Measurements from ENCODE around the gene OR7D4. TPM values are rescaled to one million over a fixed set of nuclear protein-coding genes. Genes with fewer than 3 reads are reported as not detected.
"Not testable (repeated sequence)": the region's sequence is repeated elsewhere in the genome, so short reads cannot be mapped to it uniquely, and the experiment has no call there.

Gene OR7D4
- not detected for total RNA-seq
- long read RNA-seq = 0 reads

DNA sequence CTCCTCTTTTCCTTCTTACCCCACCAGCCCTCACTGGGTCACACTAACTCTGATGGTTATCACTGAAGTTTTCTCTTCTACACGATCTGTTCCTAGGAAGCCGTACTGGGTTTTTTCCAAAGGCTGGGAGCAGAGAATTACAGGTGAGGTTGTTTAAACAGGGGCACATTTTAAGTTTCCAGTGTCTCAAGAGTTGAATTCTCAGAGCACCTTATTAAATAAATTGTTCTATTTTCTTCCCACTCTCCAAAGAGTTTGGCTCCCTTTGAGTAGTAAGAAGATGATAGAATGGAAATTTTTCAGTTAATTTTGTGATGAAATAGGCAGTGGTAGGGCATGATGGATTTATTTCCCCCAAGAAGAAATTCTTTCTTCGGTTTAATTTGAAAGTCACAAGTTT lies at the start of gene OR7D4:
Gene OR7D4 (minus strand): TSS at position 101 of the 400 bp plus-strand sequence. CDS start 4,752 bp downstream, outside the sequence.
- DNase-seq (no peak), ATAC-seq (no peak)
- intact Hi-C loops (cut with DNase I, micrococcal nuclease) = no loop called here

GRCh38 chr19:9251236-9251635 lies 31.8 kb upstream of the OR7D4 start:
- ATAC-seq (no peak), DNase-seq (no peak)
- intact Hi-C loops (cut with DNase I, micrococcal nuclease) = no loop called here

GRCh38 chr19:9250630-9251029 lies 31.2 kb upstream of the OR7D4 start, which contains the start of gene OR7E24:
Gene OR7E24 (plus strand): TSS chr19:9250930. CDS start chr19:9251044, 114 bp downstream.
- DNase-seq = no peak
- intact Hi-C loops (cut with DNase I, micrococcal nuclease) = no loop called here
- ATAC-seq = no peak

- DNase-seq (peak; percentile 36 to 73), ATAC-seq (peak; percentile 67)
- intact Hi-C loops (cut with DNase I, micrococcal nuclease) = no loop called here
Measured at GRCh38 chr19:9205501-9206113, 13.8 kb downstream of the OR7D4 start.

DNA sequence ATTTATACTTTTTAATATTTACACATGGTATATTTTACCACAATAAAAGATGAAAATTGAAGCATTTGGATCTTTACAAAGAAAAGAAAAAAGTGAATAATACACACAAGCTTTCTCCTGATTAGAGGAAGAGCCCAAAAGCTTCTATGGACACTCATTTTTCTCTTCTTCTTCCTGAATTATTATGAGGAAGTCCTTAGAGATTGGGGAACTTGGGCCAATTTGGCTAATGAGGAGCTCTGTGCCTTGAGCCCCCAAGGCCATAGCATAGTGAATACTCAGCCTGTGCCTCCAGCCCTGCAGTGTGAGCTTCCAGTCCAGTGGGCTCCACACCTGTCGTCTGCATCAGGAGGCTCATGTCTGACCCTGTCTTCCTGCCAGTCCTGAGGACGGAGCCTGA lies 21.3 kb downstream of the OR7D4 start:
- intact Hi-C loops (cut with DNase I, micrococcal nuclease); ATAC-seq: not testable (repeated sequence)

GRCh38 chr19:9189535-9189934 lies 29.9 kb downstream of the OR7D4 start:
- no peak for ATAC-seq
- no peak for DNase-seq
- intact Hi-C loops (cut with DNase I, micrococcal nuclease) = no loop called here

More for the DNA sequence above, 21.3 kb downstream of the OR7D4 start:
- not testable (repeated sequence) for DNase-seq

DNA sequence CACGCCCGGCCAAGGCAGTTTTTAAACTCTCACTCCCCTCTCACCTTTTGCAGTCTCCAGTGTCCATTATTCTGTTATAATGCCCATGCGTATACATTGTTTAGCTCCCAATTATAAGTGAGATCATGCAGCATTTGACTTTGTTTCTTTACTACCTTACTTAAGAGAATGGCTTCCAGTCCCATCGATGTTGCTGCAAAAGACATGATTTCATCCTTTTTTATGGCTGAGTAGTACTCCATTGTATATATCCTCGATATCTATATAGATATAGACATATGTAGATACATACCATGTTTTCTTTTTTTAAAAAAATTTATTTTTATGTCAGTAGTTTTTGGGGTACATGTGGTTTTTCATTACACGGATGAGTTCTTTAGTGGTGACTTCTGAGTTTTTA lies 32.2 kb downstream of the OR7D4 start:
- ATAC-seq = no peak

DNA sequence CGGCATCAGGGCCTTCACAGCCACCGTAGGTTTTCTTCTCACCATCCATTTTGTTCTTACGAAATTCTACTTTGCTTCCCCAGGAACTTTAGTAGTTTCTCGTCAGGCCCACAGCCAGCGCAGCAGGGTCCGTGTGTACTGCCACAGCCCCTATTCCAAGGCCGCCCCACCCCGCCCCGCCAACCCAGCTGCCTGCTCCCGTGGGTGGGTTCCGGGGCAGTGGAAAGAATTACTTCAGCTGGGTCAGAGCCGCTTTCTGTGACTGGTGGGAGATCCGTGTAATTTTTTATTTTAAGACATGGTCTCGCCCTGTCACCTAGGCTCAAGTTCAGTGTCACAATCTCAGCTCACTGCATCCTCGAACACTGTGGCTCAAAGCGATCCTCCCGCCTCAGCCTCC lies 36.4 kb downstream of the OR7D4 start:
- ATAC-seq = no peak
- intact Hi-C loops (cut with DNase I, micrococcal nuclease) = no loop called here
- no peak for DNase-seq

More for the DNA sequence above, 32.2 kb downstream of the OR7D4 start:
- no peak for DNase-seq
- intact Hi-C loops (cut with DNase I, micrococcal nuclease) = no loop called here

- no peak for ATAC-seq
- no peak for DNase-seq
- intact Hi-C loops (cut with DNase I, micrococcal nuclease) = no loop called here
Measured at GRCh38 chr19:9178901-9179300, 40.5 kb downstream of the OR7D4 start, which contains the start of gene OR7D2. Gene OR7D2 (plus strand): TSS chr19:9178979. CDS start chr19:9185782, 6,803 bp downstream.

GRCh38 chr19:9175326-9175725 lies 44.1 kb downstream of the OR7D4 start:
- ATAC-seq (no peak), DNase-seq (no peak)
- intact Hi-C loops (cut with DNase I, micrococcal nuclease) = no loop called here

DNA sequence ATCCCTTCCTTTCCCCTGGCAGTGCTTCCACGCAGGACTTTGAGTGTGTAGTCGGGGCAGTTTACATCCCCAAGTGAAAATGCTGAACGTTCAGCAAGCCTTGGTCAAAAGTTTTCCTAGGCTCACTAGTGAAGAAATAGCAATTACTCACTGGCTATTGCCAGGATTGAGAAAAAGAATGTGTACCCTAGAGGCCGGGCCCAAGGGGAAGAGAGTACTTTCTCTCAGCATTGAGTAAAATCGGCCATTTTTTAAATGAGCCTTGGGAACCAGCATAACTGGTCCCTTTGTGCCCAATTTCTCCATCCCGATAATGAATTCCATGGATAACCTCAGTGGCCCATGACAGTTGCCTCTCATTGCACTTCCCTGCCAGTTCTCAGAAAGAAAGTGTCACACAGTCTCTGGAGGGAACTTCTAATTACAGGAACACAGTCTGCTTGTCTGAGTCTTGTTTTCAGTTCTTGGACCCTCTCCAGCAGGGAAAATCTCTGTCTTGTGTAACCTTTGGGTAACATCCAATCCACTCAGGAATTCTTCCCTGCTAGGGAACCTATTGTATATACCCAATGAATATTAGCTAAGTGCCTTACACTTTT lies 47.9 kb downstream of the OR7D4 start:
- intact Hi-C loops (cut with DNase I, micrococcal nuclease) = no loop called here
- ATAC-seq = no peak
- DNase-seq = no peak

GRCh38 chr19:9166846-9167245 lies 52.5 kb downstream of the OR7D4 start:
- ATAC-seq = no peak
- intact Hi-C loops (cut with DNase I, micrococcal nuclease) = no loop called here
- DNase-seq = no peak

DNA sequence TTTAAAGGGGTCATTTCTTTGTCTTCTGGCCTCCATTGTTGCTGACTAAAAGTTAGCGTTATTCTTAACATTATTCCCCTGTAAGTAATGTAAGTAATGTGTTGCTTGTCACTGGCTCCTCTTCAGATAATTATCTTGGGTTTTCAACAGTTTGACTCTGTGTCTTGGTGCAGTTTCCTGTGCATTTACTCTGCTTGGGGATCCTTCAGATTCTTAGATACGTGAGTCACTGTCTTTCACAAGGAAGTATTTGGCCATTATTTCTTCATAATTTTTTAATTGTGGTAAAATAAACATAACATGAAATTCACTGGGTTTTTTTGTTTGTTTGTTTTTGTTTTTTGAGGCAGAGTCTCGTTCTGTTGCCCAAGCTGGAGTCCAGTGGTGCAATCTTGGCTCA lies 54.1 kb downstream of the OR7D4 start:
- ATAC-seq (no peak), DNase-seq (no peak)
- intact Hi-C loops (cut with DNase I, micrococcal nuclease) = no loop called here

- intact Hi-C loops (cut with DNase I, micrococcal nuclease) = no loop called here
- DNase-seq = no peak
- no peak for ATAC-seq
Measured at GRCh38 chr19:9161427-9161826, 58.0 kb downstream of the OR7D4 start.

Other genes starting within 250 kb of the OR7D4 start
- under 1 TPM; under 0.01 to 0.03 TPM for gene MUC16, start 209.2 kb downstream of the OR7D4 start, total RNA-seq
- gene OR1M1, start 132.5 kb downstream of the OR7D4 start, total RNA-seq = not detected
- gene OR7G2, start 112.1 kb downstream of the OR7D4 start, total RNA-seq = not detected
- not detected for gene OR7G1, start 103.8 kb downstream of the OR7D4 start, total RNA-seq
- gene OR7G3, start 92.6 kb downstream of the OR7D4 start, total RNA-seq = not detected
- gene ZNF317, start 79.2 kb downstream of the OR7D4 start, total RNA-seq = 10 to 100 TPM; 24.8 to 32.3 TPM
- gene OR7D2, start 40.6 kb downstream of the OR7D4 start, total RNA-seq = not detected
- not detected for gene OR7E24, start 31.3 kb upstream of the OR7D4 start, total RNA-seq
- 1 to 10 TPM; 3.8 to 4.3 TPM for gene ZNF699, start 90.2 kb upstream of the OR7D4 start, total RNA-seq
- 1 to 10 TPM; 3.6 to 7.8 TPM for gene ZNF559, start 104.6 kb upstream of the OR7D4 start, total RNA-seq
- under 1 TPM; 0.53 to 0.82 TPM for gene ZNF177, start 143.4 kb upstream of the OR7D4 start, total RNA-seq
- gene ZNF266, start 216.0 kb upstream of the OR7D4 start, total RNA-seq = 10 to 100 TPM; 16.7 to 21.4 TPM